GM12878 (cell line): ENCODE results near the gene SMARCA4.

ENCODE experiments used
- ASH2L ChIP-seq: fragments of 300-600, 200-600 bp; sonication (generic); IDR thresholded peaks from 2 replicates; pipeline ENCODE4 v1.6.1; 2017; ENCODE audit warnings: low read depth, mild to moderate bottlenecking, borderline replicate concordance
- CHD2 ChIP-seq: IDR thresholded peaks from 2 replicates; pipeline ENCODE4 v1.6.1; 2011; ENCODE audit warnings: low read depth, low read length, improper control_type of control experiment, borderline replicate concordance
- CTCF ChIP-seq, 3 experiments: IDR thresholded peaks in 2 of 3; conservative IDR thresholded peaks in 1 of 3; 2 replicates each; pipeline ENCODE4 v1.5.1; 2011; ENCODE audit warnings: low read depth in 3 of 3, low read length in 3 of 3, mild to moderate bottlenecking in 3 of 3, control low read depth in 2 of 3, moderate library complexity in 2 of 3, inconsistent platforms in 1 of 3, mixed read lengths in 1 of 3; ENCODE audit not compliant: control insufficient read depth in 2 of 3, insufficient read depth in 1 of 3; ENCODE audit errors: extremely low read depth in 1 of 3
- E4F1 ChIP-seq: fragments of 450-650 bp; IDR thresholded peaks from 2 replicates; pipeline ENCODE4 v1.6.1; 2018; ENCODE audit warnings: borderline replicate concordance, mild to moderate bottlenecking; ENCODE audit not compliant: partially characterized antibody
- FOXM1 ChIP-seq: IDR thresholded peaks from 2 replicates; pipeline ENCODE4 v1.6.1; 2012; ENCODE audit warnings: low read depth, mild to moderate bottlenecking, inconsistent platforms, low read length, moderate library complexity
- GABPA ChIP-seq: IDR thresholded peaks from 2 replicates; pipeline ENCODE4 v1.6.1; 2014; ENCODE audit warnings: antibody characterized with exemption, low read depth, mild to moderate bottlenecking, inconsistent platforms
- HDAC2 ChIP-seq: fragments of 200-600 bp; sonication (generic); IDR thresholded peaks from 2 replicates; pipeline ENCODE4 v1.6.1; 2017
- POLR2A ChIP-seq: IDR thresholded peaks from 2 replicates; pipeline ENCODE4 v1.6.1; 2011; ENCODE audit warnings: low read depth, mild to moderate bottlenecking, low read length
- REST ChIP-seq: IDR thresholded peaks from 2 replicates; pipeline ENCODE4 v1.6.1; 2012; ENCODE audit warnings: mild to moderate bottlenecking, low read depth, low read length
- SMC3 ChIP-seq: IDR thresholded peaks from 2 replicates; pipeline ENCODE4 v1.6.1; 2011; ENCODE audit warnings: low read length, improper control_type of control experiment, borderline replicate concordance
- TCF3 ChIP-seq: IDR thresholded peaks from 2 replicates; pipeline ENCODE4 v1.6.1; 2012; ENCODE audit warnings: low read depth, mild to moderate bottlenecking, low read length, borderline replicate concordance; ENCODE audit not compliant: insufficient read depth
- USF2 ChIP-seq: IDR thresholded peaks from 2 replicates; pipeline ENCODE4 v1.6.1; 2011; ENCODE audit warnings: low read depth, low read length, improper control_type of control experiment, borderline replicate concordance
- YBX1 ChIP-seq: fragments of 450-650 bp; IDR thresholded peaks from 2 replicates; pipeline ENCODE4 v1.6.1; 2016; ENCODE audit warnings: antibody characterized with exemption
- ZSCAN29 ChIP-seq: fragments of 450-650 bp; IDR thresholded peaks from 2 replicates; pipeline ENCODE4 v1.6.1; 2017; ENCODE audit warnings: mild to moderate bottlenecking, moderate library complexity

GRCh38 chr19:11090264-11090996 is 129.6 kb downstream of the SMARCA4 start:
- TF ChIP-seq CTCF (IDR thresholded peaks at IDR 0.05 in 2 of 3, conservative IDR thresholded peaks at IDR 0.05 in 1 of 3; ENCODE audit: control insufficient read depth in 2 of 3, extremely low read depth in 1 of 3, insufficient read depth in 1 of 3, low read depth in 3 of 3, low read length in 3 of 3) (peak in 2 of 3 experiments; percentile 12 to 16; a peak in 1 of 6 replicates), CHD2 (no peak), HDAC2 (no peak), FOXM1 (no peak), POLR2A (peak; percentile 96), USF2 (no peak), GABPA (no peak), SMC3 (no peak), REST (no peak), YBX1 (no peak), TCF3 (0 out of 2 replicates have a peak, but pooled peaks have one; percentile 27), E4F1 (peak; percentile 69), ZSCAN29 (no peak), ASH2L (no peak)
